ENCODE data around the gene WNT9A. TPM values are rescaled to one million over a fixed set of nuclear protein-coding genes. Genes with fewer than 3 reads are reported as not detected.

Gene WNT9A
- total RNA-seq, 1 donor from 2014 or later = 10.2 TPM

DNA sequence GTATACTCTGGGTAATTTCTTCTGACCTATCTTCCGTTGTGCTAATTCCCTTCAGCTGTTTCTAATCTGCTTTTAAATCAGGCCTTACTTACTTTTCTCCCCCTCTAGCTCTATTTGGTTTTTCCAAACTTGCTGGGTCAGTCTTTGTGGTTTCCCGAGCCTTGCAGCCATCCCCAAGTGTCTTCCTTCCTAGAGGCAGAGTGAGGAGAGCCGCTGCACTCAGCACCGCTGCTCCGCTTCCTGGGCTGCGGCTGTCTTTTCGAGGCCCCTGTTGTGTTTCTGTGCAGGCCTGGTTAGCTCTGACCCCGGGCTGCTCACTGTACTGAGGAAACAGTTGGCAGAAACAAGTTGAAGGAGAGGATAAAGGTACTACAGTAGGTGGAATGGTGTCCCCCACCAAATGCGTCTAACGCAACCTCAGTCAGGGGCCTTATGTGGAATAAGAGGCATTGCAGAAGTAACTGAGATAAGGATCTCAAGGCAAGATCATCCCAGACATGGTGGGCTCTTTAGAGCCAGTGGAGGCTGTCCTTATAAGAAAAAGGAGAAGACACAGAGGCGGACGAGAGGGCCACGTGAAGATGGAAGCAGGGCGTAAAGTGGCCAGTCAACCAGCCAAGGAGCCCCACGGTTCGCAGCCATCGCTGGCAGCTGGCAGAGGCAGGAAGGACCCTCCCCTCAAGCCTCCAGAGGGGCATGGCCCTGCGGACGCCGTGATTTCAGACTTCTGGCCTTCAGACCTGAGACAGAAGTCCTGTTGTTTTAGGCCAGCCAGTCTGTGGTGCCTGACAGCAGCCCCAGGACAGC lies 10.5 kb downstream of the WNT9A start:
- ATAC-seq = no peak
- TF ChIP-seq, protein P1, sequence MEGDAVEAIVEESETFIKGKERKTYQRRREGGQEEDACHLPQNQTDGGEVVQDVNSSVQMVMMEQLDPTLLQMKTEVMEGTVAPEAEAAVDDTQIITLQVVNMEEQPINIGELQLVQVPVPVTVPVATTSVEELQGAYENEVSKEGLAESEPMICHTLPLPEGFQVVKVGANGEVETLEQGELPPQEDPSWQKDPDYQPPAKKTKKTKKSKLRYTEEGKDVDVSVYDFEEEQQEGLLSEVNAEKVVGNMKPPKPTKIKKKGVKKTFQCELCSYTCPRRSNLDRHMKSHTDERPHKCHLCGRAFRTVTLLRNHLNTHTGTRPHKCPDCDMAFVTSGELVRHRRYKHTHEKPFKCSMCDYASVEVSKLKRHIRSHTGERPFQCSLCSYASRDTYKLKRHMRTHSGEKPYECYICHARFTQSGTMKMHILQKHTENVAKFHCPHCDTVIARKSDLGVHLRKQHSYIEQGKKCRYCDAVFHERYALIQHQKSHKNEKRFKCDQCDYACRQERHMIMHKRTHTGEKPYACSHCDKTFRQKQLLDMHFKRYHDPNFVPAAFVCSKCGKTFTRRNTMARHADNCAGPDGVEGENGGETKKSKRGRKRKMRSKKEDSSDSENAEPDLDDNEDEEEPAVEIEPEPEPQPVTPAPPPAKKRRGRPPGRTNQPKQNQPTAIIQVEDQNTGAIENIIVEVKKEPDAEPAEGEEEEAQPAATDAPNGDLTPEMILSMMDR (IDR thresholded peaks at IDR 0.05) = no peak
- Histone ChIP-seq H3K36me3 (no peaks in the 10 kb centered on the region), H3K27me3 (no peaks in the 10 kb centered on the region), H3K4me3 (no peak overlapping the region), H3K27ac (no peak overlapping the region), H3K4me1 (no peaks in the 10 kb centered on the region), H3K9me3 (no peaks in the 10 kb centered on the region)
- intact Hi-C loops (cut with DNase I) = no loop called here
- DNase-seq = peak; percentile 42

DNA sequence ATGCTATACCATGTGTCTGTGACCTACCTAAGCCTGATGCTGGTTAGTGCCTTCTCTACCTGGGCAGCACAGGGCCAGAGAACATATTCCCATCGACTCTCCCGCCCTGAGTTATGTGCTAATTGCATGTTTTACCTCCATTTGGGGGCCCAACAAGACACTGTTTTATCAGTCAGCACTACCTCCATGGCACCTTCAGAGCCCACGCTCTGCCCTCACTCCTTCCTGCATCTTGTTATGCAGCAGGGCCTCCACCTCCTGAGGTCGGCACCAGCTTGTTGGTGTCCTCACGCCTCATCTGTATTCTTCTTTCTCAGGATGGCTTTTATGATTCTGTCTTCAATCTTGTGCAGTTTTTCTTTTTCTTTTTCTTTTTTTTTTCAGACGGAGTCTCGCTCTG lies 11.9 kb downstream of the WNT9A start:
- no peaks in the 10 kb centered on the region for H3K4me1 ChIP-seq
- intact Hi-C loops (cut with DNase I) = no loop called here
- H3K27me3 ChIP-seq = no peaks in the 10 kb centered on the region
- no peak overlapping the region for H3K27ac ChIP-seq
- ATAC-seq (no peak), DNase-seq (no peak)
- TF ChIP-seq, protein P1 (IDR thresholded peaks at IDR 0.05) = no peak
- no peaks in the 10 kb centered on the region for H3K36me3 ChIP-seq
- no peak overlapping the region for H3K4me3 ChIP-seq
- H3K9me3 ChIP-seq = no peaks in the 10 kb centered on the region

DNA sequence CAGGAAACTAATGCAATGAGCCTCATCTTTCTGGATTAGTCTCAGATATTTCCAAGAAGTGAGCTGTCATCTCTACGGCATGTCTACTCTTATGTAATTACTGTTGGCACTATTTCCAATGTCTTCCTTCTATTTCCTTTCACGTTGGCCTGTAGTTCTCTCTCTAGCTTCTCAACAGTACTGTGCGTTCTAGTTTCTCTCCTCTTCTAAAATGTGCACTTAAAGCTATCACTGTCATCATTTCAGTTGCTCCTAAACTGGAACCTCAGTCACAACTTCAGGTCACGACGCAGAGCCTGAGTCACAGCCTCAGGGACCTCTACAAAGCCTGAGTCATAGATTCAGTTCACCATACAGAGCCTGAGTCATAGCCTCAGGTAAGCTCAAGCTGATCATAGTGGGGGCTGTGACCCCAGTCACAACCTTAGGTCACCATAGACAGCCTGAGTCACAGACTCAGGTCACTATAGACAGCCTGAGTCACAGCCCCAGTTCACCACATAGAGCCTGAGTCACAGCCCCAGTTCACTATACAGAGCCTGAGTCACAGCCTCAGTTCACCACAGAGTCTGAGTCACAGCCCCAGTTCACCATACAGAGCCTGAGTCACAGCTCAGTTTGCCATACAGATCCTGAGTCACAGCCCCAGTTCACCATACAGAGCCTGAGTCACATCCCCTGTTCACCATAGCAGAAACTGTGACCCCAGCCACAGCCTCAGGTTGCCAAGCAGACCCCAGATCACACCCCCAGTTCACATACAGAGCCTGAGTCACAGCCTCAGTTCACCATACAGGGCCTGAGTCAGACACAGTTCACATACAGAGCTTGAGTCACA lies 13.0 kb downstream of the WNT9A start:
- Histone ChIP-seq H3K4me3 (no peak overlapping the region), H3K9me3 (no peaks in the 10 kb centered on the region), H3K27me3 (no peaks in the 10 kb centered on the region), H3K36me3 (no peaks in the 10 kb centered on the region), H3K4me1 (no peaks in the 10 kb centered on the region), H3K27ac (peak overlapping the region; percentile 63)
- intact Hi-C loops (cut with DNase I) = no loop called here
- TF ChIP-seq, protein P1 (IDR thresholded peaks at IDR 0.05) = no peak
- DNase-seq (peak; percentile 16), ATAC-seq (peak; percentile 61)

DNA sequence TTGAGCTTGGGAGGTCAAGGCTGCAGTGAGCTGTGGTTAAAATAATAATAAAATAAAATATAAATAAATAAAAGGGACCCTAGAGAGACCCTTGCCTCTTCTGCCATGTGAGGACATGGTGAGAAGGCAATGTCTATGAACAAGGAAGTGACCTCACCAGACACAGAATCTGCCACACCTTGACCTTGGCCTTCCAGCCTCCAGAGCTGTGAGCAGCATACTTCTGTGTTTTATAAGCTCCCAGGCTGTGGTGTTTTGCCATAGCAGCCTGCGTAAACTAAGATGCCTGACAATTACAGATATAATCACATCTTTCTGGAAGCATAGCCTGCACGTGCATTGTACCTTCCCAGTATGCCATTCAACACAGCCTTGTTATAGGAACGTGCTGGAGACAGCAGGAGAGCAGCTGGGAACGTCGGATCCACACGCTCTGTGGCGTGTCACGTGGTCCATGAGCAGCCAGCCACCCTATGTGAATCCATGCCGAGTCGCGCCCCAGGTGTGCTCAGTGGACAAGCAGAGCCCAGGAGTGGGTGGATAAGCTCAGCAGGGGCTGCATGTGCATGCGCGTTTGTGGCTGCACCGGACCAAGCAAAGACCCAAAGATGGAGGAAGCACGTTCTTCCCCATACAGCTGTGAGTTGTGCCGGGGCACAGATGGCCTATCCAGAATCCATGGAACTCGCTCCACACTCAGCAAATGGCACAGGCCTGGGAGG lies 17.8 kb downstream of the WNT9A start:
- no peaks in the 10 kb centered on the region for H3K27me3 ChIP-seq
- no peak for DNase-seq
- intact Hi-C loops (cut with DNase I) = no loop called here
- no peaks in the 10 kb centered on the region for H3K4me1 ChIP-seq
- ATAC-seq = no peak
- TF ChIP-seq, protein P1 (IDR thresholded peaks at IDR 0.05) = no peak
- H3K36me3 ChIP-seq = no peaks in the 10 kb centered on the region
- no peak overlapping the region for H3K4me3 ChIP-seq
- H3K27ac ChIP-seq = no peak overlapping the region
- H3K9me3 ChIP-seq = no peaks in the 10 kb centered on the region

DNA sequence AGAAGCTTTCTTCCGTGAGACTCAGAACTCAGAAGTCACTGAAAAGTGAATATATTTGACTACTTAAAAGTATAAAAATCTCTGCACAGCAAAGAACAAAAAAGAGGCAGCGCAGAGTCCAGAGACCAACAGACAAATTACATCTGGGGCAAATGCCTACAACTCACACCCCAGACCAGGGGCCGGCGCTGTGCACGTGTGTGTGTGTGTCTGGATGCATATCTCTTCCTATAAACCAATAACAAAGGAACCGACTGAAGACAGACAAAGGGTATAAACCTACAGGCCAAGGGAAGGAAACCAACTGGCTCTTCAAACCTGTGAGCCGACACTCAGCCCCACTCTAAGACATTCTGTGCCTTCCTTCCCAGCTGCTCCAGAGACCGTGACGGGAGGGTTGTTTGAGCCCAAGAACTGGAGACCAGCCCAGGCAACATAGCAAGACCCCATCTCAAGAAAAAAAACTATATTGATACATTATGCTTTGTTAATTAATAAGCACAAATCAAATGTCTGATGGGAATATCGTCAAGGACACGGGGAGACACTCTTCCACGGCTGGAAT lies 18.8 kb downstream of the WNT9A start:
- TF ChIP-seq, protein P1 (IDR thresholded peaks at IDR 0.05) = no peak
- no peak overlapping the region for H3K27ac ChIP-seq
- H3K4me3 ChIP-seq = no peak overlapping the region
- H3K4me1 ChIP-seq = no peaks in the 10 kb centered on the region
- no peak for ATAC-seq
- no peaks in the 10 kb centered on the region for H3K36me3 ChIP-seq
- no peaks in the 10 kb centered on the region for H3K27me3 ChIP-seq
- intact Hi-C loops (cut with DNase I) = no loop called here
- no peak for DNase-seq
- no peaks in the 10 kb centered on the region for H3K9me3 ChIP-seq
